Nephron progenitor cell (in vitro differentiated cells): Measurements from ENCODE around the gene AUH.
"Not testable (repeated sequence)": the region's sequence is repeated elsewhere in the genome, so short reads cannot be mapped to it uniquely, and the experiment has no call there.

Experiments
- DNase-seq: peaks from one replicate; pipeline ENCODE4 v3.0.0; 2021
- H3K27ac Mint-ChIP-seq: 2 replicates; pipeline ENCODE4 v1.8.0; 2021; ENCODE audit warnings: mild to moderate bottlenecking, moderate library complexity, mixed read lengths
- H3K27me3 Mint-ChIP-seq: 2 replicates; pipeline ENCODE4 v1.8.0; 2021; ENCODE audit warnings: mild to moderate bottlenecking, low read depth, mixed read lengths; ENCODE audit not compliant: poor library complexity
- H3K36me3 Mint-ChIP-seq: 2 replicates; pipeline ENCODE4 v1.8.0; 2021; ENCODE audit warnings: low read depth, mixed read lengths
- H3K4me1 Mint-ChIP-seq: 2 replicates; pipeline ENCODE4 v1.8.0; 2021; ENCODE audit warnings: mixed read lengths
- H3K4me3 Mint-ChIP-seq: 2 replicates; pipeline ENCODE4 v1.8.0; 2021; ENCODE audit warnings: mild to moderate bottlenecking, moderate library complexity, mixed read lengths
- H3K9me3 Mint-ChIP-seq: 2 replicates; pipeline ENCODE4 v1.8.0; 2021; ENCODE audit warnings: mild to moderate bottlenecking, moderate library complexity, mixed read lengths
- CTCF ChIP-seq: fragments of 200-600 bp; sonication (generic); IDR thresholded peaks from 2 replicates; pipeline ENCODE4 v1.5.0; 2021; ENCODE audit warnings: antibody characterized with exemption

The AUH gene

GRCh38 chr9:91384954-91385353 is 23.2 kb upstream of the AUH start:
- H3K4me3 Mint-ChIP-seq = no peak overlapping the region

GRCh38 chr9:91383577-91383976 is 21.9 kb upstream of the AUH start:
- DNase-seq = no peak
- Mint-ChIP-seq H3K27ac (no peak overlapping the region), H3K4me3 (no peak overlapping the region), H3K27me3 (peaks cover 7% of the 10 kb centered on the region), H3K9me3 (peaks cover 9% of the 10 kb centered on the region), H3K36me3 (no peaks in the 10 kb centered on the region), H3K4me1 (no peaks in the 10 kb centered on the region)
- no peak for TF ChIP-seq CTCF

More at GRCh38 chr9:91384954-91385353, 23.2 kb upstream of the AUH start:
- Mint-ChIP-seq H3K27me3 (peaks cover 7% of the 10 kb centered on the region), H3K9me3 (peaks cover 5% of the 10 kb centered on the region), H3K27ac (no peak overlapping the region), H3K4me1 (no peaks in the 10 kb centered on the region), H3K36me3 (no peaks in the 10 kb centered on the region)
- DNase-seq = no peak
- no peak for TF ChIP-seq CTCF

GRCh38 chr9:91382298-91382697 is 20.6 kb upstream of the AUH start:
- no peak for DNase-seq
- H3K4me1 Mint-ChIP-seq = no peaks in the 10 kb centered on the region
- H3K36me3 Mint-ChIP-seq = peaks cover 4% of the 10 kb centered on the region
- H3K27me3 Mint-ChIP-seq = peaks cover 7% of the 10 kb centered on the region
- no peak overlapping the region for H3K4me3 Mint-ChIP-seq
- peaks cover 16% of the 10 kb centered on the region for H3K9me3 Mint-ChIP-seq
- no peak for TF ChIP-seq CTCF
- no peak overlapping the region for H3K27ac Mint-ChIP-seq

GRCh38 chr9:91379426-91379825 is 17.7 kb upstream of the AUH start:
- Mint-ChIP-seq H3K27ac (no peak overlapping the region), H3K36me3 (peaks cover 4% of the 10 kb centered on the region), H3K4me1 (no peaks in the 10 kb centered on the region), H3K4me3 (no peak overlapping the region), H3K27me3 (peaks cover 5% of the 10 kb centered on the region), H3K9me3 (peaks cover 17% of the 10 kb centered on the region)
- DNase-seq = no peak
- TF ChIP-seq CTCF = no peak

- Mint-ChIP-seq H3K9me3 (peaks cover 17% of the 10 kb centered on the region), H3K4me3 (no peak overlapping the region), H3K27me3 (peaks cover 5% of the 10 kb centered on the region), H3K36me3 (peaks cover 4% of the 10 kb centered on the region), H3K27ac (no peak overlapping the region), H3K4me1 (no peaks in the 10 kb centered on the region)
- no peak for TF ChIP-seq CTCF
- DNase-seq = no peak
These were observed 17.0 kb upstream of the AUH start for GRCh38 chr9:91378695-91379127.

GRCh38 chr9:91378054-91378453 is 16.3 kb upstream of the AUH start:
- not testable (repeated sequence) for H3K36me3 Mint-ChIP-seq, DNase-seq, H3K4me3 Mint-ChIP-seq, H3K27ac Mint-ChIP-seq, H3K4me1 Mint-ChIP-seq, H3K27me3 Mint-ChIP-seq
- H3K9me3 Mint-ChIP-seq = peaks cover 17% of the 10 kb centered on the region
